Keratinocyte (primary cell): Measurements from ENCODE around the gene NCS1. TPM values are rescaled to one million over a fixed set of nuclear protein-coding genes. Genes with fewer than 3 reads are reported as not detected.

Experiments
- DNase-seq: peaks from one replicate; pipeline ENCODE4 v3.0.0-alpha.2; 2011; ENCODE audit warnings: low read depth, missing footprints, low spot score
- FAIRE-seq: peaks from 2 replicates; lab custom pipeline; 2011; peaks lifted over from hg19 to GRCh38; lab: Jason Lieb, UNC
- H2AFZ ChIP-seq: 2 replicates; pipeline ENCODE4 v1.6.0; 2012; ENCODE audit warnings: low read length, control low read depth, inconsistent platforms; ENCODE audit not compliant: control insufficient read depth
- H3K27ac ChIP-seq: 2 replicates; pipeline ENCODE4 v1.5.1; 2011; ENCODE audit warnings: low read length; ENCODE audit not compliant: control insufficient read depth, insufficient read depth
- H3K27me3 ChIP-seq: 3 replicates; pipeline ENCODE4 v1.6.0; 2011; ENCODE audit warnings: low read length; ENCODE audit not compliant: control insufficient read depth, insufficient read depth; ENCODE audit errors: extremely low read depth
- H3K36me3 ChIP-seq, 2 experiments: 2 replicates in 1 of 2; 3 replicates in 1 of 2; pipeline ENCODE4 v1.5.1; 2011; ENCODE audit warnings: low read length in 2 of 2, mild to moderate bottlenecking in 1 of 2; ENCODE audit not compliant: control insufficient read depth in 2 of 2, insufficient read depth in 2 of 2; ENCODE audit errors: extremely low read depth in 1 of 2
- H3K4me1 ChIP-seq: 3 replicates; pipeline ENCODE4 v1.5.1; 2011; ENCODE audit warnings: low read length; ENCODE audit not compliant: control insufficient read depth, insufficient read depth; ENCODE audit errors: extremely low read depth
- H3K4me2 ChIP-seq: 3 replicates; pipeline ENCODE4 v1.6.0; 2011; ENCODE audit warnings: low read depth, low read length; ENCODE audit not compliant: control insufficient read depth, insufficient read depth; ENCODE audit errors: extremely low read depth
- H3K4me3 ChIP-seq, 3 experiments: fragments of 200-600 bp in 1 of 3; sonication (generic) in 1 of 3; 2 replicates in 2 of 3; 3 replicates in 1 of 3; pipeline ENCODE4 v1.5.1; 2011 to 2016; ENCODE audit warnings: low read length in 3 of 3, mild to moderate bottlenecking in 3 of 3, control low read depth in 2 of 3, inconsistent platforms in 1 of 3, low read depth in 1 of 3, mixed read lengths in 1 of 3, mixed run types in 1 of 3, moderate library complexity in 1 of 3; ENCODE audit not compliant: control insufficient read depth in 2 of 3, insufficient read depth in 2 of 3; ENCODE audit errors: extremely low read depth in 1 of 3
- H3K79me2 ChIP-seq: 2 replicates; pipeline ENCODE4 v1.6.0; 2012; ENCODE audit warnings: low read length; ENCODE audit not compliant: control insufficient read depth, insufficient read depth
- H3K9ac ChIP-seq: 3 replicates; pipeline ENCODE4 v1.6.0; 2011; ENCODE audit warnings: low read length; ENCODE audit not compliant: control insufficient read depth, insufficient read depth; ENCODE audit errors: extremely low read depth
- H3K9me1 ChIP-seq: 3 replicates; pipeline ENCODE4 v1.6.0; 2011; ENCODE audit warnings: low read length; ENCODE audit not compliant: control insufficient read depth, insufficient read depth; ENCODE audit errors: extremely low read depth
- H3K9me3 ChIP-seq: 2 replicates; pipeline ENCODE4 v1.5.1; 2012; ENCODE audit warnings: low read depth, low read length; ENCODE audit not compliant: control insufficient read depth
- H4K20me1 ChIP-seq: 3 replicates; pipeline ENCODE4 v1.6.0; 2011; ENCODE audit warnings: low read length; ENCODE audit not compliant: control insufficient read depth, insufficient read depth; ENCODE audit errors: extremely low read depth
- EZH2 ChIP-seq: IDR thresholded peaks from one replicate; pipeline ENCODE4 v1.6.1; 2012; ENCODE audit warnings: inconsistent platforms, mild to moderate bottlenecking, low read length, moderate library complexity
- dilution Hi-C: fragments of 300-500 bp; cut with MboI; formaldehyde crosslinking; loops from one replicate; pipeline ENCODE4 v1.7.0; 2020; ENCODE audit warnings: low sequenced_read_pairs; ENCODE audit not compliant: extremely low pct_ligation_motif_present
- polyA plus RNA-seq, 5 experiments: library from polyadenylated mRNA; depleted of rRNA in 3 of 5; stranded (reverse) in 3 of 5; stranded (forward) in 1 of 5; unstranded in 1 of 5; fragments of >200 nt; gene quantifications; 1 replicate in 1 of 5; 2 replicates in 3 of 5; 3 replicates in 1 of 5; pipeline versions ENCODE4 v1.2.1 to v1.2.3, GENCODE V29; 2011 to 2012; ENCODE audit warnings: missing spikeins in 2 of 5, low read depth in 1 of 5, low replicate concordance in 1 of 5
- TF ChIP-seq, protein P1 (sequence below), 3 experiments: IDR thresholded peaks in 1 of 3; conservative IDR thresholded peaks in 1 of 3; optimal IDR thresholded peaks in 1 of 3; 2 replicates in 2 of 3; 3 replicates in 1 of 3; pipeline versions ENCODE3 to v1.5.1; 2011; ENCODE audit warnings: low read length in 3 of 3, mild to moderate bottlenecking in 3 of 3, moderate library complexity in 2 of 3, control low read depth in 1 of 3, inconsistent platforms in 1 of 3; ENCODE audit not compliant: insufficient read depth in 2 of 3; ENCODE audit errors: extremely low read depth in 1 of 3

The NCS1 gene
- polyA plus RNA-seq, 1 donor (not counting 4 experiments of a cell fraction or from before 2014, with no cell fraction given) = 49.1 TPM

DNA sequence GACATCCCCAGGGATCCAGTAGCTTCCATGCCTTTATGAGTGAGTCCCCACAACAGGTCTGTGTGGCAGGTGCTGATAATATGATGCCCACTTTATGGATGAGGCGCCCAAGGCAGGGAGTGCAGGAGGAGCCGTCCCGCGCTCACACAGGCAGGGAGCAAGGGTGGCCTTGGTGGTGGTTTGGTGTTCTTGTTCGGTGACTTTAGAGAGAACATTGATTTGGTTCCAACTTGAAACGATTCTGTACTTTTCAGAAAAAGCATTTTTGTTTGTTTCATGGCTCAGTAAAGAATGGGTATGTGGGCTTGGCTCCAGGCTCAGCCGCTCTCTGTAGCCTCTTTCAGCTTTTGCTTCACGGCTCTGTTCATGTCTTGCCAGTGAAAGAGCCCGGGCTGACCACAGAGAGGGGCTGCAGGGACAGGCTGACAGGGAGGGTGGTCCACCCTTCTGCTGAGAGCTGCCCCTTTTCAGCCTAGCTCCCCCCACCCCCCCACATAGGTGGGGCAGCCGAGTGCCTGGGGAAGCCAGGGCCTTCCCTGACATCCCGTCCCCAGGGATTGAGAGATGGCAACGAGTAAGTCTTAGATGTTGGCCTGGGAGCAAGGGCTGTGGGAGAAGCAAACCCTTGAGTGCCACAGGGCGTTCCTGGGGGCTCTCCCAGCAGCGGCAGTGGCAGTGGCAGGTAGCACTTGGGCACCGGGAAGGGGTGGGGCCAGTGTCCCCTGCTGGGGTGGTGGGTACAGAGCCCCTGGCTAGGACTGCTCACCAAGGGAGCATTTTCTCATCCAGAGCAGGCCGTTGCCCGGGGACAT lies 28.0 kb downstream of the NCS1 start:
- no peak for DNase-seq
- Histone ChIP-seq H3K4me1 (peaks cover 50% of the 10 kb centered on the region), H3K79me2 (peaks cover 33% of the 10 kb centered on the region), H3K36me3 (peaks cover 0 to 4% of the 10 kb centered on the region in 2 experiments), H3K27me3 (no peaks in the 10 kb centered on the region), H3K27ac (peak overlapping the region; percentile 31), H3K9me3 (no peaks in the 10 kb centered on the region), H3K4me3 (no peak overlapping the region), H3K9ac (no peak overlapping the region), H2AFZ (no peak overlapping the region), H3K4me2 (peak overlapping the region; percentile 63), H3K9me1 (no peaks in the 10 kb centered on the region), H4K20me1 (peaks cover 8% of the 10 kb centered on the region)
- TF ChIP-seq, protein P1, sequence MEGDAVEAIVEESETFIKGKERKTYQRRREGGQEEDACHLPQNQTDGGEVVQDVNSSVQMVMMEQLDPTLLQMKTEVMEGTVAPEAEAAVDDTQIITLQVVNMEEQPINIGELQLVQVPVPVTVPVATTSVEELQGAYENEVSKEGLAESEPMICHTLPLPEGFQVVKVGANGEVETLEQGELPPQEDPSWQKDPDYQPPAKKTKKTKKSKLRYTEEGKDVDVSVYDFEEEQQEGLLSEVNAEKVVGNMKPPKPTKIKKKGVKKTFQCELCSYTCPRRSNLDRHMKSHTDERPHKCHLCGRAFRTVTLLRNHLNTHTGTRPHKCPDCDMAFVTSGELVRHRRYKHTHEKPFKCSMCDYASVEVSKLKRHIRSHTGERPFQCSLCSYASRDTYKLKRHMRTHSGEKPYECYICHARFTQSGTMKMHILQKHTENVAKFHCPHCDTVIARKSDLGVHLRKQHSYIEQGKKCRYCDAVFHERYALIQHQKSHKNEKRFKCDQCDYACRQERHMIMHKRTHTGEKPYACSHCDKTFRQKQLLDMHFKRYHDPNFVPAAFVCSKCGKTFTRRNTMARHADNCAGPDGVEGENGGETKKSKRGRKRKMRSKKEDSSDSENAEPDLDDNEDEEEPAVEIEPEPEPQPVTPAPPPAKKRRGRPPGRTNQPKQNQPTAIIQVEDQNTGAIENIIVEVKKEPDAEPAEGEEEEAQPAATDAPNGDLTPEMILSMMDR (optimal IDR thresholded peaks at IDR 0.05 in 1 of 3, IDR thresholded peaks at IDR 0.05 in 1 of 3, conservative IDR thresholded peaks at IDR 0.05 in 1 of 3; ENCODE audit: extremely low read depth in 1 of 3, insufficient read depth in 2 of 3, low read length in 3 of 3) = no peak
- TF ChIP-seq EZH2 = no peak
- no peak for FAIRE-seq
- dilution Hi-C loops = no loop called here

DNA sequence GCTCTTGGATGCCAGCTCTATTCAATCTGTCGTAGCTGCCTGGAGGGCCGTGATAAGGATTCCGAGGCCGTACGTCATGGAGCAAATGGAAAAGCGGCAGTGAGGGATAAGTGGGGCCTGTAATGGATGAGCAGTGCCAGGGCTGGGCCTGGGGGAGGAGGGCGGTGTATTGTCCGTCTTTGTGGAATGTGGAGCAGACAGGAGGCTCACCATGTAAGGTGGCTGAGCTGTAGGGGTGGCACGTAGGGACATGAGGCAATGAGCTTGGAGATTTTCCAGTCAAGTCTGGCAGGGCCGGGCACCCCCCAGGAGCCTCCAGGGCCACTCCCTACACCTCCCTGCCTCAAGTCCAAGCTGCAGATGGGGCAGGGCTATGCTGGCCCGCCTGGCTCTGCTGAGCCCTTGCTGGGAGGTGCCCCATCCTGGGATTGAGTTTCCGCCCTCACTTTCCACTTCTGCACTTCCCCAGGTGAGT lies 29.2 kb downstream of the NCS1 start:
- H4K20me1 ChIP-seq = peaks cover 7% of the 10 kb centered on the region
- FAIRE-seq (peak; percentile 84), DNase-seq (peak; percentile 67)
- H3K4me3 ChIP-seq = peak overlapping the region in 1 of 3 experiments; percentile 5
- peaks cover 22% of the 10 kb centered on the region for H3K79me2 ChIP-seq
- H3K4me2 ChIP-seq = peak overlapping the region; percentile 44
- peaks cover 0 to 4% of the 10 kb centered on the region in 2 experiments for H3K36me3 ChIP-seq
- H3K9me1 ChIP-seq = no peaks in the 10 kb centered on the region
- no peak overlapping the region for H2AFZ ChIP-seq
- no peaks in the 10 kb centered on the region for H3K27me3 ChIP-seq
- H3K4me1 ChIP-seq = peaks cover 47% of the 10 kb centered on the region
- H3K9ac ChIP-seq = peak overlapping the region; percentile 15
- H3K9me3 ChIP-seq = no peaks in the 10 kb centered on the region
- dilution Hi-C loops = no loop called here
- H3K27ac ChIP-seq = peak overlapping the region; percentile 6
- TF ChIP-seq, protein P1 (optimal IDR thresholded peaks at IDR 0.05 in 1 of 3, IDR thresholded peaks at IDR 0.05 in 1 of 3, conservative IDR thresholded peaks at IDR 0.05 in 1 of 3; ENCODE audit: extremely low read depth in 1 of 3, insufficient read depth in 2 of 3, low read length in 3 of 3) = no peak
- TF ChIP-seq EZH2 = no peak
